Cardiac muscle cell (in vitro differentiated cells and primary cell): Measurements from ENCODE around the gene BLVRB. TPM values are rescaled to one million over a fixed set of nuclear protein-coding genes. Genes with fewer than 3 reads are reported as not detected.
A peak's percentile ranks its signal among the peaks of the same experiment; 100 is the strongest.

Experiments used
- DNase-seq, 2 donors: peaks; one replicate each; pipeline versions ENCODE4 v3.0.0 to v3.0.0-alpha.2; 2010 to 2017; ENCODE audit warnings: low read depth in 1 of 2, low spot score in 1 of 2
- H3K27ac ChIP-seq: fragments of 200-600 bp; sonication (generic); 2 replicates; pipeline ENCODE4 v1.5.1; 2016
- H3K27me3 ChIP-seq: fragments of 200-600 bp; sonication (generic); 2 replicates; pipeline ENCODE4 v1.6.0; 2016; ENCODE audit warnings: control low read depth
- H3K36me3 ChIP-seq: fragments of 200-600 bp; sonication (generic); 2 replicates; pipeline ENCODE4 v1.5.1; 2016; ENCODE audit warnings: control low read depth
- H3K4me1 ChIP-seq: fragments of 200-600 bp; sonication (generic); 2 replicates; pipeline ENCODE4 v1.8.1; 2017; ENCODE audit warnings: low read depth, mild to moderate bottlenecking, mixed run types
- H3K4me3 ChIP-seq: fragments of 200-600 bp; sonication (generic); 2 replicates; pipeline ENCODE4 v1.5.1; 2016; ENCODE audit warnings: mild to moderate bottlenecking
- H3K9me3 ChIP-seq: fragments of 200-600 bp; sonication (generic); 2 replicates; pipeline ENCODE4 v1.5.1; 2017; ENCODE audit warnings: low read depth, mild to moderate bottlenecking, control low read depth
- CTCF ChIP-seq: IDR thresholded peaks from 2 replicates; pipeline ENCODE4 v1.5.1; 2012; ENCODE audit warnings: low read depth, mild to moderate bottlenecking, low read length
- polyA plus RNA-seq: library from polyadenylated mRNA; unstranded; fragments of >200 nt; fragmentation: Nextera tagmentation; extraction: Ambion mirVana; gene quantifications from 2 replicates; pipeline ENCODE4 v1.2.1, GENCODE V29; 2016
- total RNA-seq: library from RNA; depleted of rRNA; stranded (reverse); fragments of >200 nt; gene quantifications from 2 replicates; pipeline ENCODE4 v1.2.3, GENCODE V29; 2016

Gene BLVRB
- total and polyA plus RNA-seq, 2 experiments from 2014 or later = 61.5 to 93.8 TPM

DNA sequence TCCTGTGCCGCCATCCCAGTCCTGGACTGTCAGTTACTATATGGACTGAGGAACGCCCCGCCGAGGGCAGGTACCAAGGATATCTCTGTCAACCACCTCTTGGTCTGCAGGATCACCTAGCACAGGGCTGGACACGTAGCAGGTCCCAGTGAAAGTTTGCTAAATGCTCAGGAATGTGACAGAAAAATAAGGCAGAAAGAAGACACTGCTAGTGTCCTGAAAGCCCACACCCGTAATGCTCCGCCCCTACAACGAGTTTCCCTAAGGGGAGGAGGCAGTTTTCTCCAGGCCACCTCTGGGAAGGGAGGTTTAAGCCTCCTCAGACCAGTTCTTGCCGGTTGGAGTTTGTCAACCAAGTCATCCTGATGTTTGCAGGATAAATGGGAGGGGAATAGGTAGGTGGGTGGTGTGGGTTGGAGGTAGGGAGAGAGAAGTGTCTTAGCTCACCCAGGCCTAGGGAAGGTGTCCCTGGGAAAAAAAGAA lies 19.7 kb downstream of the BLVRB start:
- H3K9me3 ChIP-seq = no peaks in the 10 kb centered on the region
- peaks cover 15% of the 10 kb centered on the region for H3K36me3 ChIP-seq
- DNase-seq = no peak
- no peak overlapping the region for H3K4me3 ChIP-seq
- no peak for TF ChIP-seq CTCF
- H3K27me3 ChIP-seq = no peaks in the 10 kb centered on the region
- H3K27ac ChIP-seq = peak overlapping the region; percentile 52
- H3K4me1 ChIP-seq = peaks cover 11% of the 10 kb centered on the region

GRCh38 chr19:40444825-40445312 lies 20.7 kb downstream of the BLVRB start:
- peak; percentile 26 for TF ChIP-seq CTCF
- Histone ChIP-seq H3K27me3 (no peaks in the 10 kb centered on the region), H3K4me1 (peaks cover 11% of the 10 kb centered on the region)

GRCh38 chr19:40444000-40444824 lies 21.3 kb downstream of the BLVRB start, which contains the start of gene SERTAD3:
SERTAD3 (minus strand) TSS chr19:40444335; CDS start chr19:40442080, 2,255 bp downstream.
- H3K36me3 ChIP-seq = peaks cover 20% of the 10 kb centered on the region
- peak within 1 kb of the TSS; percentile 93 for H3K4me3 ChIP-seq
- no peaks in the 10 kb centered on the region for H3K27me3 ChIP-seq
- TF ChIP-seq CTCF = no peak
- H3K4me1 ChIP-seq = peaks cover 11% of the 10 kb centered on the region
- no peaks in the 10 kb centered on the region for H3K9me3 ChIP-seq
- peak within 1 kb of the TSS; percentile 93 for H3K27ac ChIP-seq
- DNase-seq = peak; percentile 98 to 99

More at GRCh38 chr19:40444825-40445312, 20.7 kb downstream of the BLVRB start:
- Histone ChIP-seq H3K4me3 (peak overlapping the region; percentile 93), H3K36me3 (peaks cover 20% of the 10 kb centered on the region), H3K9me3 (no peaks in the 10 kb centered on the region), H3K27ac (peak overlapping the region; percentile 93)
- DNase-seq = no peak

- TF ChIP-seq CTCF = no peak
- peak; percentile 100 for DNase-seq
- H3K27me3 ChIP-seq = no peaks in the 10 kb centered on the region
Measured at GRCh38 chr19:40443131-40443999, 22.2 kb downstream of the BLVRB start.

More at GRCh38 chr19:40443131-40443999, 22.2 kb downstream of the BLVRB start:
- H3K27ac ChIP-seq = peak overlapping the region; percentile 93
- H3K4me3 ChIP-seq = peak overlapping the region; percentile 93
- no peaks in the 10 kb centered on the region for H3K9me3 ChIP-seq
- peaks cover 20% of the 10 kb centered on the region for H3K36me3 ChIP-seq
- peaks cover 11% of the 10 kb centered on the region for H3K4me1 ChIP-seq
